ENCODE measurements around the gene IL15RA. TPM values are rescaled to one million over a fixed set of nuclear protein-coding genes. Genes with fewer than 3 reads are reported as not detected.

Gene IL15RA
- total RNA-seq (2014; rRNA removed) (4.4 and 5.9 TPM in 2 replicates), Bru-seq, nascent RNA (percentile 43 among the genes with signal in this experiment), BruChase-seq, experiment 1, labeled RNA remaining after a 6-hour chase (percentile 43 among the genes with signal in this experiment), BruChase-seq, experiment 2, labeled RNA remaining after a 2-hour chase (percentile 42 among the genes with signal in this experiment)
- long read RNA-seq, transcript IL15RA-204 (7 exons, 1,626 nt), result major isoform, 8 of 17 reads
- long read RNA-seq, partial matches to known transcripts, result 1 of 17 reads
- long read RNA-seq, other reads (novel, unspliced or antisense), result 4 of 17 reads

- no peaks in the 10 kb centered on the region for H3K4me1 ChIP-seq (ENCODE audit: insufficient read depth, low read length)
- ATAC-seq, result peak; percentile 78
- H3K27me3 ChIP-seq (ENCODE audit: low read length), result no peaks in the 10 kb centered on the region
- H3F3A ChIP-seq (ENCODE audit: low read length, unreplicated experiment), result no peaks in the 10 kb centered on the region
- no peaks in the 10 kb centered on the region for H4K20me1 ChIP-seq (ENCODE audit: low read length)
- peaks cover 17% of the 10 kb centered on the region for H3K79me2 ChIP-seq (ENCODE audit: low read length)
- peak within 1 kb of the TSS; percentile 64 for H3K9ac ChIP-seq (ENCODE audit: low read length)
- H3K27ac ChIP-seq (ENCODE audit: low read length), result peak within 1 kb of the TSS; percentile 37
- intact Hi-C loops (cut with micrococcal nuclease), result no loop called here
- peak within 1 kb of the TSS; percentile 75 for H3K4me3 ChIP-seq (ENCODE audit: low read length)
- peak within 1 kb of the TSS; percentile 82 for H3K4me2 ChIP-seq (ENCODE audit: low read length)
- DNase-seq, result peak; percentile 77
- no TSS peak for BruUV-seq (replicated peaks)
- peak within 1 kb of the TSS; percentile 73 for H2AFZ ChIP-seq (ENCODE audit: low read length)
- ChIA-PET POLR2A (ENCODE audit: unreplicated experiment) (no interaction called here), CTCF (no interaction called here)
- no peaks in the 10 kb centered on the region for H3K36me3 ChIP-seq (ENCODE audit: low read depth, low read length)
- TF ChIP-seq EZH2 (IDR thresholded peaks at IDR 0.05; ENCODE audit: low read length, unreplicated experiment) (no peak), EZH2phosphoT487 (IDR thresholded peaks at IDR 0.05; ENCODE audit: borderline replicate concordance, low read length) (no peak)
- TF ChIP-seq, protein P1, sequence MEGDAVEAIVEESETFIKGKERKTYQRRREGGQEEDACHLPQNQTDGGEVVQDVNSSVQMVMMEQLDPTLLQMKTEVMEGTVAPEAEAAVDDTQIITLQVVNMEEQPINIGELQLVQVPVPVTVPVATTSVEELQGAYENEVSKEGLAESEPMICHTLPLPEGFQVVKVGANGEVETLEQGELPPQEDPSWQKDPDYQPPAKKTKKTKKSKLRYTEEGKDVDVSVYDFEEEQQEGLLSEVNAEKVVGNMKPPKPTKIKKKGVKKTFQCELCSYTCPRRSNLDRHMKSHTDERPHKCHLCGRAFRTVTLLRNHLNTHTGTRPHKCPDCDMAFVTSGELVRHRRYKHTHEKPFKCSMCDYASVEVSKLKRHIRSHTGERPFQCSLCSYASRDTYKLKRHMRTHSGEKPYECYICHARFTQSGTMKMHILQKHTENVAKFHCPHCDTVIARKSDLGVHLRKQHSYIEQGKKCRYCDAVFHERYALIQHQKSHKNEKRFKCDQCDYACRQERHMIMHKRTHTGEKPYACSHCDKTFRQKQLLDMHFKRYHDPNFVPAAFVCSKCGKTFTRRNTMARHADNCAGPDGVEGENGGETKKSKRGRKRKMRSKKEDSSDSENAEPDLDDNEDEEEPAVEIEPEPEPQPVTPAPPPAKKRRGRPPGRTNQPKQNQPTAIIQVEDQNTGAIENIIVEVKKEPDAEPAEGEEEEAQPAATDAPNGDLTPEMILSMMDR (conservative IDR thresholded peaks at IDR 0.05; ENCODE audit: low read depth, low read length), result no peak
- no peaks in the 10 kb centered on the region for H3K9me3 ChIP-seq (ENCODE audit: low read length)
- H3K9me2 ChIP-seq (replicated peaks; ENCODE audit: low read length), result no peaks in the 10 kb centered on the region
These were observed at the start of gene IL15RA for GRCh38 chr10:5977471-5978229. Gene IL15RA, minus strand, starts transcription at chr10:5977543. Its CDS starts 51 bp downstream, at chr10:5977492.

- ChIA-PET CTCF (no interaction called here), POLR2A (ENCODE audit: unreplicated experiment) (no interaction called here)
- intact Hi-C loops (cut with micrococcal nuclease), result no loop called here
- Histone ChIP-seq H4K20me1 (ENCODE audit: low read length) (no peaks in the 10 kb centered on the region), H3K27me3 (ENCODE audit: low read length) (no peaks in the 10 kb centered on the region), H3F3A (ENCODE audit: low read length, unreplicated experiment) (no peaks in the 10 kb centered on the region), H3K4me2 (ENCODE audit: low read length) (no peak overlapping the region), H3K9ac (ENCODE audit: low read length) (no peak overlapping the region), H2AFZ (ENCODE audit: low read length) (no peak overlapping the region), H3K79me2 (ENCODE audit: low read length) (no peaks in the 10 kb centered on the region), H3K9me3 (ENCODE audit: low read length) (no peaks in the 10 kb centered on the region), H3K36me3 (ENCODE audit: low read depth, low read length) (no peaks in the 10 kb centered on the region), H3K4me1 (ENCODE audit: insufficient read depth, low read length) (no peaks in the 10 kb centered on the region), H3K27ac (ENCODE audit: low read length) (no peak overlapping the region), H3K4me3 (ENCODE audit: low read length) (no peak overlapping the region), H3K9me2 (replicated peaks; ENCODE audit: low read length) (no peaks in the 10 kb centered on the region)
- DNase-seq, result no peak
- TF ChIP-seq EZH2phosphoT487 (IDR thresholded peaks at IDR 0.05; ENCODE audit: borderline replicate concordance, low read length), result no peak
- no peak for TF ChIP-seq EZH2 (IDR thresholded peaks at IDR 0.05; ENCODE audit: low read length, unreplicated experiment)
- TF ChIP-seq, protein P1 (conservative IDR thresholded peaks at IDR 0.05; ENCODE audit: low read depth, low read length), result no peak
- no peak for ATAC-seq
- no TSS peak for BruUV-seq (replicated peaks)
These were observed 48.4 kb upstream of the IL15RA start for GRCh38 chr10:6025683-6026255.

All from PC-3 (cell line).